Measurements from ENCODE around the gene SPA17.

The SPA17 gene

GRCh38 chr11:124642628-124643027 lies 31.1 kb upstream of the SPA17 start:
- H3K27ac ChIP-seq (ENCODE audit: poor library complexity, severe bottlenecking) = no peak overlapping the region
- H3K27me3 ChIP-seq (ENCODE audit: insufficient read depth, poor library complexity, severe bottlenecking) = no peaks in the 10 kb centered on the region
- H3K9me3 ChIP-seq (ENCODE audit: severe bottlenecking) = no peaks in the 10 kb centered on the region
- ATAC-seq (ENCODE audit: low read depth) = no peak
- DNase-seq (ENCODE audit: low spot score) = no peak
- H3K4me1 ChIP-seq (ENCODE audit: insufficient read depth, poor library complexity, severe bottlenecking) = no peaks in the 10 kb centered on the region
- no peak overlapping the region for H3K4me3 ChIP-seq (ENCODE audit: severe bottlenecking)
- no peaks in the 10 kb centered on the region for H3K36me3 ChIP-seq (ENCODE audit: low read depth)
- TF ChIP-seq, protein P1, sequence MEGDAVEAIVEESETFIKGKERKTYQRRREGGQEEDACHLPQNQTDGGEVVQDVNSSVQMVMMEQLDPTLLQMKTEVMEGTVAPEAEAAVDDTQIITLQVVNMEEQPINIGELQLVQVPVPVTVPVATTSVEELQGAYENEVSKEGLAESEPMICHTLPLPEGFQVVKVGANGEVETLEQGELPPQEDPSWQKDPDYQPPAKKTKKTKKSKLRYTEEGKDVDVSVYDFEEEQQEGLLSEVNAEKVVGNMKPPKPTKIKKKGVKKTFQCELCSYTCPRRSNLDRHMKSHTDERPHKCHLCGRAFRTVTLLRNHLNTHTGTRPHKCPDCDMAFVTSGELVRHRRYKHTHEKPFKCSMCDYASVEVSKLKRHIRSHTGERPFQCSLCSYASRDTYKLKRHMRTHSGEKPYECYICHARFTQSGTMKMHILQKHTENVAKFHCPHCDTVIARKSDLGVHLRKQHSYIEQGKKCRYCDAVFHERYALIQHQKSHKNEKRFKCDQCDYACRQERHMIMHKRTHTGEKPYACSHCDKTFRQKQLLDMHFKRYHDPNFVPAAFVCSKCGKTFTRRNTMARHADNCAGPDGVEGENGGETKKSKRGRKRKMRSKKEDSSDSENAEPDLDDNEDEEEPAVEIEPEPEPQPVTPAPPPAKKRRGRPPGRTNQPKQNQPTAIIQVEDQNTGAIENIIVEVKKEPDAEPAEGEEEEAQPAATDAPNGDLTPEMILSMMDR (IDR thresholded peaks at IDR 0.05; ENCODE audit: poor library complexity, severe bottlenecking) = no peak

- TF ChIP-seq, protein P1 (IDR thresholded peaks at IDR 0.05; ENCODE audit: poor library complexity, severe bottlenecking) = no peak
- H3K9me3 ChIP-seq (ENCODE audit: severe bottlenecking) = no peaks in the 10 kb centered on the region
- H3K36me3 ChIP-seq (ENCODE audit: low read depth) = no peaks in the 10 kb centered on the region
- no peak for DNase-seq (ENCODE audit: low spot score)
- no peak for ATAC-seq (ENCODE audit: low read depth)
- no peaks in the 10 kb centered on the region for H3K27me3 ChIP-seq (ENCODE audit: insufficient read depth, poor library complexity, severe bottlenecking)
- no peak overlapping the region for H3K27ac ChIP-seq (ENCODE audit: poor library complexity, severe bottlenecking)
- H3K4me3 ChIP-seq (ENCODE audit: severe bottlenecking) = no peak overlapping the region
- no peaks in the 10 kb centered on the region for H3K4me1 ChIP-seq (ENCODE audit: insufficient read depth, poor library complexity, severe bottlenecking)
Observed at GRCh38 chr11:124643042-124643604, 30.6 kb upstream of the SPA17 start.

DNA sequence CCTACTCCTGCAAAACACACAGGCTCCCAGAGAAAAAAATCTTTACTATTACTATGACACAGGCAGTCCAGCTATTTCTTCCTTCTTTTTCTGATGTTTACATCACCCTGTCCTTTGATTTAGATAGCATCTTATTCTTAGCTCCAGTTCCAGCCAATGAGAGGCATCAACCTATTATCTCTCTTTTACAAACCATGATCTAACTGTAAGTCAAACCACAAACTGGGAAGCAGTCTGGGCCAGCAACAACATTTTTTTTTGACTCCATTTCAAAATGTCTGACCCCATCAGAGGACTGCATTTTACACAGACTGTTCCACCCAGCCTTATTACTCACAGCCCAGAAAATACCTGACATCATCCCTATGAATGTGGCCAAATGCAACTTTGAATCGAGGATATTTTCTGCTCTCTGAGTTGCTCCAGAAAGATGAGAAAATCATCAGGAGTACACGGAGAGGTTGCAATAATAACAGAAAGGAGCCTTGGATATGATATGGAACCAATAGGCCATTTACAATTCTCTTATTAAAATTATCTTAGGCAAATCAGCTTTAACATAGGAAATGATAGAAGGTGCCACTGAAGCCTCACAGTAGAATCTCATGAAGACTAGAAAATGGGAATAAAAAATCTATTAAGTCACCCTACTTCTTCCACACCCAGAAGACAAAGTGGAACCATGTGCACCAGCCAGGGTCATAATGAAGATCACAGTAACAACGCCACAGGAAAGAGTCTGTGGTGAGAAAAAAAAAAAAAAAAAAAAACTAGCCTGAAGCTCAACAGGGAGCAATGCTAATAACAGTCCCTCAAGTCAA lies 29.9 kb upstream of the SPA17 start:
- Histone ChIP-seq H3K4me1 (ENCODE audit: insufficient read depth, poor library complexity, severe bottlenecking) (no peaks in the 10 kb centered on the region), H3K36me3 (ENCODE audit: low read depth) (no peaks in the 10 kb centered on the region), H3K27me3 (ENCODE audit: insufficient read depth, poor library complexity, severe bottlenecking) (no peaks in the 10 kb centered on the region), H3K9me3 (ENCODE audit: severe bottlenecking) (no peaks in the 10 kb centered on the region), H3K27ac (ENCODE audit: poor library complexity, severe bottlenecking) (no peak overlapping the region), H3K4me3 (ENCODE audit: severe bottlenecking) (no peak overlapping the region)
- DNase-seq (ENCODE audit: low spot score) (no peak), ATAC-seq (ENCODE audit: low read depth) (no peak)
- TF ChIP-seq, protein P1 (IDR thresholded peaks at IDR 0.05; ENCODE audit: poor library complexity, severe bottlenecking) = no peak

- no peaks in the 10 kb centered on the region for H3K36me3 ChIP-seq (ENCODE audit: low read depth)
- H3K27ac ChIP-seq (ENCODE audit: poor library complexity, severe bottlenecking) = no peak overlapping the region
- no peak overlapping the region for H3K4me3 ChIP-seq (ENCODE audit: severe bottlenecking)
- no peaks in the 10 kb centered on the region for H3K4me1 ChIP-seq (ENCODE audit: insufficient read depth, poor library complexity, severe bottlenecking)
- TF ChIP-seq, protein P1 (IDR thresholded peaks at IDR 0.05; ENCODE audit: poor library complexity, severe bottlenecking) = peak; percentile 94
- DNase-seq (ENCODE audit: low spot score) (no peak), ATAC-seq (ENCODE audit: low read depth) (peak; percentile 76)
- no peaks in the 10 kb centered on the region for H3K27me3 ChIP-seq (ENCODE audit: insufficient read depth, poor library complexity, severe bottlenecking)
- H3K9me3 ChIP-seq (ENCODE audit: severe bottlenecking) = no peaks in the 10 kb centered on the region
Observed at GRCh38 chr11:124644426-124645280, 29.1 kb upstream of the SPA17 start.

Data from RWPE2 (cell line).